Vagina (tissue), 2 donors: ENCODE data around the gene AGAP3.

Experiments
- POLR2A ChIP-seq, 2 donors: fragments of 450-650 bp; IDR thresholded peaks; one replicate each; pipeline ENCODE4 v1.6.1; 2017; ENCODE audit warnings: antibody characterized with exemption in 2 of 2, mild to moderate bottlenecking in 2 of 2, moderate library complexity in 2 of 2
- POLR2AphosphoS5 ChIP-seq, 2 donors: sonication (generic); formaldehyde crosslinking; IDR thresholded peaks; one replicate each; pipeline ENCODE4 v1.9.0; 2017; ENCODE audit warnings: antibody characterized with exemption in 2 of 2, mild to moderate bottlenecking in 2 of 2, low read depth in 1 of 2; ENCODE audit not compliant: insufficient read depth in 1 of 2
- TF ChIP-seq, protein P1 (sequence below), 3 experiments: fragments of 450-650 bp in 2 of 3; fragments of 200-600 bp in 1 of 3; sonication (generic) in 1 of 3; IDR thresholded peaks; one replicate each; pipeline ENCODE4 v1.5.1; 2017 to 2019; ENCODE audit warnings: antibody characterized with exemption in 3 of 3, mild to moderate bottlenecking in 2 of 3, moderate library complexity in 2 of 3

DNA sequence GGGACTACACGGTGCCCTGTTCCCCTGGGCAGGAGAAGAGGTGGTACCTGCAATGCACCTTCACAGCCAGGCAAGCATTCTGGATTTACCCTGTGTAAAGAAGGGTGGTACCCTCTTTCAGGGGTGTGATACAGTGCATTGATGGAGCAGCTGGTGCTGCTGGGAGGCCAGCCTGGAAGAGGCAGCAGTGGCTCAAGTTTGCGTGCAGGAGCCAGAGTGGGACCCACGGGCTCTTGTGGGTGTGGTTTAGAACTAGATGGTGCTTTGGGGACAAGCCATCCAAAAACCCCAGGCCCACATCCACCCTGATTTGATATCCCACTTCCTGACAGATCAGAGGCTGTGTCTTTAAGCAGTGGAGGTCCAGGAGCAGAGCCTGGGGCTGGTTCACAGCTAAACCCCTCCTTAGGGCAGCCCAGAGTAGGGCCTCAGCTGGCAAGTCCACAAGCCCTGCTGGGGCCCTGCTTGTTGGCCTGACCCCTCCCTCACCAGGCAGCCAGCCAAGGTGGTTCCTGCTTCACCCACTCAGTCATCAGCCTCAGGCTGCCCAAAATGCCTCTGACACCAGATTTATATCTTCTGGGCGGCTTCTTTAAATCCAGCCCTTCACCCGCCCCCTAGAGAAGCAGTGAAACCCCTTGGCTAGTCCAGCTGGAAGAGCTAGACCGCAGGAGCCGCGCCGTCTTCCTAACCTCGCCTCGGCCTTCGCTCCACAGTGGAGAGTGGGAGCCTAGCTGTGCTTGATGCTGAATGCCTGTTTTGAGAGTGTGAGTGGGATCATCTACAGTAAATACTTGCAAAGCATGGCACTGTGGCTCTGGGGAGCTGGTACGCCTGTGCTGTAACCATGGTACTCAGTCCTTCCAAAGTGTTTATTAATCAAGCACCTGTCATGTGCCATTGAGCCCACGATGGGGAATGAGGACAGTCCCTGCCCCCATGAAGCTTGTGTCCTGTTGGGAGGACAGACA lies 39.4 kb upstream of the AGAP3 start:
- TF ChIP-seq, protein P1, sequence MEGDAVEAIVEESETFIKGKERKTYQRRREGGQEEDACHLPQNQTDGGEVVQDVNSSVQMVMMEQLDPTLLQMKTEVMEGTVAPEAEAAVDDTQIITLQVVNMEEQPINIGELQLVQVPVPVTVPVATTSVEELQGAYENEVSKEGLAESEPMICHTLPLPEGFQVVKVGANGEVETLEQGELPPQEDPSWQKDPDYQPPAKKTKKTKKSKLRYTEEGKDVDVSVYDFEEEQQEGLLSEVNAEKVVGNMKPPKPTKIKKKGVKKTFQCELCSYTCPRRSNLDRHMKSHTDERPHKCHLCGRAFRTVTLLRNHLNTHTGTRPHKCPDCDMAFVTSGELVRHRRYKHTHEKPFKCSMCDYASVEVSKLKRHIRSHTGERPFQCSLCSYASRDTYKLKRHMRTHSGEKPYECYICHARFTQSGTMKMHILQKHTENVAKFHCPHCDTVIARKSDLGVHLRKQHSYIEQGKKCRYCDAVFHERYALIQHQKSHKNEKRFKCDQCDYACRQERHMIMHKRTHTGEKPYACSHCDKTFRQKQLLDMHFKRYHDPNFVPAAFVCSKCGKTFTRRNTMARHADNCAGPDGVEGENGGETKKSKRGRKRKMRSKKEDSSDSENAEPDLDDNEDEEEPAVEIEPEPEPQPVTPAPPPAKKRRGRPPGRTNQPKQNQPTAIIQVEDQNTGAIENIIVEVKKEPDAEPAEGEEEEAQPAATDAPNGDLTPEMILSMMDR (IDR thresholded peaks at IDR 0.05): no peak
- TF ChIP-seq POLR2AphosphoS5 (IDR thresholded peaks at IDR 0.05; ENCODE audit: insufficient read depth in 1 of 2, low read depth in 1 of 2) (peak in 1 of 2 donors; percentile 15), POLR2A (IDR thresholded peaks at IDR 0.05) (no peak)
